Liver (tissue), 9 donors: Measurements from ENCODE around the gene UROC1. TPM values are rescaled to one million over a fixed set of nuclear protein-coding genes. Genes with fewer than 3 reads are reported as not detected.

Source experiments
- DNase-seq: peaks from one replicate; pipeline ENCODE4 v3.0.0-alpha.2; 2017; ENCODE audit warnings: low spot score
- H3K27ac ChIP-seq, 2 donors: one replicate each; pipeline ENCODE4 v1.7.0; 2013; ENCODE audit warnings: inconsistent platforms in 2 of 2, low read length in 2 of 2, control low read depth in 1 of 2, low read depth in 1 of 2, mild to moderate bottlenecking in 1 of 2
- H3K27me3 ChIP-seq, 4 donors: one replicate each; pipeline versions ENCODE4 v1.6.1 to v1.7.0; 2013; ENCODE audit warnings: low read length in 3 of 4, inconsistent platforms in 1 of 4, mild to moderate bottlenecking in 1 of 4, moderate library complexity in 1 of 4; ENCODE audit not compliant: control insufficient read depth in 4 of 4, insufficient read depth in 4 of 4
- H3K36me3 ChIP-seq, 4 donors: one replicate each; pipeline versions ENCODE4 v1.6.1 to v1.7.0; 2013; ENCODE audit warnings: low read length in 3 of 4, mild to moderate bottlenecking in 3 of 4, low read depth in 1 of 4, moderate library complexity in 1 of 4; ENCODE audit not compliant: control insufficient read depth in 4 of 4, insufficient read depth in 3 of 4
- H3K4me1 ChIP-seq, 4 donors: one replicate each; pipeline versions ENCODE4 v1.6.1 to v1.7.0; 2013; ENCODE audit warnings: low read length in 3 of 4, mild to moderate bottlenecking in 3 of 4, moderate library complexity in 1 of 4; ENCODE audit not compliant: control insufficient read depth in 4 of 4, insufficient read depth in 4 of 4
- H3K4me3 ChIP-seq, 3 donors: one replicate each; pipeline versions ENCODE4 v1.6.1 to v1.7.0; 2013; ENCODE audit warnings: low read length in 3 of 3, control low read depth in 1 of 3, low read depth in 1 of 3, mild to moderate bottlenecking in 1 of 3
- H3K9ac ChIP-seq, 2 donors: one replicate each; pipeline ENCODE4 v1.7.0; 2013; ENCODE audit warnings: low read length in 2 of 2, mild to moderate bottlenecking in 2 of 2, moderate library complexity in 2 of 2, control low read depth in 1 of 2, low read depth in 1 of 2
- H3K9me3 ChIP-seq, 4 donors: one replicate each; pipeline versions ENCODE4 v1.6.1 to v1.7.0; 2013; ENCODE audit warnings: low read length in 3 of 4; ENCODE audit not compliant: control insufficient read depth in 4 of 4
- ATF3 ChIP-seq: IDR thresholded peaks from 2 replicates; pipeline ENCODE4 v1.6.1; 2016; ENCODE audit warnings: antibody characterized with exemption
- EGR1 ChIP-seq, 2 donors: IDR thresholded peaks; 2 replicates each; pipeline ENCODE4 v1.6.1; 2016 to 2018; ENCODE audit warnings: antibody characterized with exemption in 2 of 2, low read depth in 2 of 2
- FOXA1 ChIP-seq: IDR thresholded peaks from 2 replicates; pipeline ENCODE4 v1.6.1; 2016; ENCODE audit warnings: antibody characterized with exemption
- FOXA2 ChIP-seq: IDR thresholded peaks from 2 replicates; pipeline ENCODE4 v1.6.1; 2016; ENCODE audit warnings: antibody characterized with exemption
- GABPA ChIP-seq, 2 donors: IDR thresholded peaks in 1 of 2; conservative IDR thresholded peaks in 1 of 2; 2 replicates each; pipeline ENCODE4 v1.6.1; 2016; ENCODE audit warnings: antibody characterized with exemption in 2 of 2, mild to moderate bottlenecking in 1 of 2, moderate library complexity in 1 of 2
- HNF4A ChIP-seq, 2 donors: conservative IDR thresholded peaks; 2 replicates each; pipeline ENCODE4 v1.6.1; 2016; ENCODE audit warnings: antibody characterized with exemption in 2 of 2, mild to moderate bottlenecking in 2 of 2
- HNF4G ChIP-seq: IDR thresholded peaks from 2 replicates; pipeline ENCODE4 v1.6.1; 2016; ENCODE audit warnings: antibody characterized with exemption
- JUND ChIP-seq, 2 donors: IDR thresholded peaks; 2 replicates each; pipeline ENCODE4 v1.6.1; 2016; ENCODE audit warnings: antibody characterized with exemption in 2 of 2
- MAX ChIP-seq: IDR thresholded peaks from 2 replicates; pipeline ENCODE4 v1.6.1; 2016; ENCODE audit warnings: antibody characterized with exemption
- NR2F2 ChIP-seq: IDR thresholded peaks from 2 replicates; pipeline ENCODE4 v1.6.1; 2016; ENCODE audit warnings: antibody characterized with exemption
- RXRA ChIP-seq, 2 donors: IDR thresholded peaks; 2 replicates each; pipeline ENCODE4 v1.6.1; 2017 to 2018; ENCODE audit warnings: antibody characterized with exemption in 2 of 2, mild to moderate bottlenecking in 1 of 2
- SP1 ChIP-seq: IDR thresholded peaks from 2 replicates; pipeline ENCODE4 v1.6.1; 2018; ENCODE audit warnings: antibody characterized with exemption, mild to moderate bottlenecking
- TAF1 ChIP-seq: conservative IDR thresholded peaks from 2 replicates; pipeline ENCODE4 v1.6.1; 2016; ENCODE audit warnings: antibody characterized with exemption, mild to moderate bottlenecking
- YY1 ChIP-seq: IDR thresholded peaks from 2 replicates; pipeline ENCODE4 v1.6.1; 2016; ENCODE audit warnings: antibody characterized with exemption, mild to moderate bottlenecking
- ZBTB33 ChIP-seq: IDR thresholded peaks from 2 replicates; pipeline ENCODE4 v1.6.1; 2016; ENCODE audit warnings: antibody characterized with exemption
- WGBS: extraction: QIAGEN DNeasy Blood & Tissue Kit; methylation state at CpG from one replicate; pipeline ENCODE4 v1.1.7; 2013; 5-methylcytosine and 5-hydroxymethylcytosine counted together
- polyA plus RNA-seq, 2 donors: library from polyadenylated mRNA; stranded (reverse) in 1 of 2; unstranded in 1 of 2; fragments of 200-250 nt in 1 of 2; fragments of >200 nt in 1 of 2; fragmentation: Nextera tagmentation in 1 of 2; extraction: Ambion mirVana in 1 of 2; gene quantifications; one replicate each; pipeline versions ENCODE4 v1.2.1 to v1.2.3, GENCODE V29; 2013 to 2015
- total RNA-seq, 2 donors: library from RNA; depleted of rRNA; stranded (reverse); fragments of >200 nt; gene quantifications; one replicate each; pipeline ENCODE4 v1.2.3, GENCODE V29; 2014
- TF ChIP-seq, protein P1 (sequence below): IDR thresholded peaks from 2 replicates; pipeline ENCODE4 v1.6.1; 2016; ENCODE audit warnings: antibody characterized with exemption, mild to moderate bottlenecking
- donor health status: healthy.
- donor health status: healthy.
- donor health status: healthy.
- donor health status: healthy.
- donor health status: healthy.

UROC1 gene
- total and polyA plus RNA-seq, 4 donors: 5.9 to 28.4 (median 18.2) TPM

DNA sequence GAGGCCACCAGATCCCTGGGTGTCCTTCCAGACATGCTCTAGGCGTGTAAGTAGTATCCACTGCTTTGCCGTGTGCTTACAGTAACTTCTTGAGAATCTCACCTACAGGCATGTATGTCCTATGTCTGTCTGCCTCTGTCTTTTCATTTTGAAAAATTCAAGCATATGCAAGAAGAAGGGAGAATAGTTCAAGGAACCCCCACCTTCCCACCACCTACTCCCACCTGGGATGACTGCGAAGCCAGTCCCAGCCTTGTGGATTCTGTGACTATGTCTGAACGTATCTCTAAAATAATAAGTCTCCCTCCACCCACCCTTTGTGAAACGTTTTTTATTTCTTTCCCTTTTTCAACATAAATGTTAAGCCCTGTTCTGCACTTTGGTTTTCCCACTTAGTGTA lies 21.4 kb upstream of the UROC1 start (continued):
- TF ChIP-seq ZBTB33 (no peak), SP1 (no peak), RXRA (IDR thresholded peaks at IDR 0.05) (no peak), EGR1 (IDR thresholded peaks at IDR 0.05; ENCODE audit: low read depth in 2 of 2) (no peak), ATF3 (no peak)

DNA sequence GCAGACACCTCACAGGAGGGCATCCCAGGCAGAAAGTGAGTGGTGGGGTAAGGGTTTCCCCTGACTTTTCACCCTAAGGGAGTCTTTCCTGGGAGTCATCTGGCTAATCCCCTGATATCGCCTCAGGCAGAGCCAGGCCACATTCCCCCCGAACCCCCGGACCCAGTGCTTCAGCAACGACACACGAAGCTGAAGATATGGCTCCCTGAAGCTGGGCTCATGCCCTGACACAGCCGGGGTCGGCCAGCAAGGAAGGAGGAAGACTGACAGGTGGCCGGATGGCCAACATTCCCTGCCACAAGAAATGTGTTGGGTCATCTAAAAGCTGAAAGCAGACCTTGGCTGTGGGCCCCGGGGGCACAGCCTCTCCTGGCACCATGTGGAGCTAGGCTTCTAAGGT lies 20.7 kb upstream of the UROC1 start:
- no peak for DNase-seq
- Histone ChIP-seq H3K36me3 (peaks cover 0 to 9% (median 1%) of the 10 kb centered on the region in 4 donors), H3K9ac (no peak overlapping the region), H3K4me3 (no peak overlapping the region), H3K27me3 (no peaks in the 10 kb centered on the region), H3K27ac (peak overlapping the region; percentile 83 to 92), H3K4me1 (peaks cover 2 to 41% (median 20%) of the 10 kb centered on the region in 4 donors), H3K9me3 (no peaks in the 10 kb centered on the region)
- 66% methylated on average over 9 of the region's 9 CpGs for whole genome bisulfite sequencing
- no peak for TF ChIP-seq ZBTB33
- TF ChIP-seq TAF1: no peak
- TF ChIP-seq YY1: no peak
- no peak for TF ChIP-seq GABPA (IDR thresholded peaks at IDR 0.05 in 1 of 2, conservative IDR thresholded peaks at IDR 0.05 in 1 of 2)
- no peak for TF ChIP-seq FOXA1
- TF ChIP-seq HNF4G: no peak
- no peak for TF ChIP-seq MAX
- TF ChIP-seq, protein P1, sequence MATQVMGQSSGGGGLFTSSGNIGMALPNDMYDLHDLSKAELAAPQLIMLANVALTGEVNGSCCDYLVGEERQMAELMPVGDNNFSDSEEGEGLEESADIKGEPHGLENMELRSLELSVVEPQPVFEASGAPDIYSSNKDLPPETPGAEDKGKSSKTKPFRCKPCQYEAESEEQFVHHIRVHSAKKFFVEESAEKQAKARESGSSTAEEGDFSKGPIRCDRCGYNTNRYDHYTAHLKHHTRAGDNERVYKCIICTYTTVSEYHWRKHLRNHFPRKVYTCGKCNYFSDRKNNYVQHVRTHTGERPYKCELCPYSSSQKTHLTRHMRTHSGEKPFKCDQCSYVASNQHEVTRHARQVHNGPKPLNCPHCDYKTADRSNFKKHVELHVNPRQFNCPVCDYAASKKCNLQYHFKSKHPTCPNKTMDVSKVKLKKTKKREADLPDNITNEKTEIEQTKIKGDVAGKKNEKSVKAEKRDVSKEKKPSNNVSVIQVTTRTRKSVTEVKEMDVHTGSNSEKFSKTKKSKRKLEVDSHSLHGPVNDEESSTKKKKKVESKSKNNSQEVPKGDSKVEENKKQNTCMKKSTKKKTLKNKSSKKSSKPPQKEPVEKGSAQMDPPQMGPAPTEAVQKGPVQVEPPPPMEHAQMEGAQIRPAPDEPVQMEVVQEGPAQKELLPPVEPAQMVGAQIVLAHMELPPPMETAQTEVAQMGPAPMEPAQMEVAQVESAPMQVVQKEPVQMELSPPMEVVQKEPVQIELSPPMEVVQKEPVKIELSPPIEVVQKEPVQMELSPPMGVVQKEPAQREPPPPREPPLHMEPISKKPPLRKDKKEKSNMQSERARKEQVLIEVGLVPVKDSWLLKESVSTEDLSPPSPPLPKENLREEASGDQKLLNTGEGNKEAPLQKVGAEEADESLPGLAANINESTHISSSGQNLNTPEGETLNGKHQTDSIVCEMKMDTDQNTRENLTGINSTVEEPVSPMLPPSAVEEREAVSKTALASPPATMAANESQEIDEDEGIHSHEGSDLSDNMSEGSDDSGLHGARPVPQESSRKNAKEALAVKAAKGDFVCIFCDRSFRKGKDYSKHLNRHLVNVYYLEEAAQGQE: no peak

- WGBS: 63% methylated on average over 10 of the region's 10 CpGs
- peak overlapping the region; percentile 83 to 92 for H3K27ac ChIP-seq
- peak; percentile 6 to 78 for TF ChIP-seq HNF4A (conservative IDR thresholded peaks at IDR 0.05)
- TF ChIP-seq NR2F2: no peak
- TF ChIP-seq SP1: no peak
- peak; percentile 84 for TF ChIP-seq FOXA1
- TF ChIP-seq ZBTB33: no peak
- no peak for TF ChIP-seq GABPA (IDR thresholded peaks at IDR 0.05 in 1 of 2, conservative IDR thresholded peaks at IDR 0.05 in 1 of 2)
- TF ChIP-seq TAF1: no peak
- TF ChIP-seq EGR1 (IDR thresholded peaks at IDR 0.05; ENCODE audit: low read depth in 2 of 2): no peak
- TF ChIP-seq FOXA2: peak; percentile 77
- no peak for TF ChIP-seq HNF4G
- TF ChIP-seq YY1: peak; percentile 40
- TF ChIP-seq JUND (IDR thresholded peaks at IDR 0.05): peak in 1 of 2 donors; percentile 61
- TF ChIP-seq ATF3: no peak
- peak; percentile 86 for TF ChIP-seq MAX
These were observed 20.2 kb upstream of the UROC1 start for GRCh38 chr3:126537730-126538281.

More at GRCh38 chr3:126537730-126538281, 20.2 kb upstream of the UROC1 start:
- no peaks in the 10 kb centered on the region for H3K9me3 ChIP-seq
- no peak overlapping the region for H3K9ac ChIP-seq
- no peak overlapping the region for H3K4me3 ChIP-seq
- no peak for DNase-seq
- peaks cover 2 to 44% (median 20%) of the 10 kb centered on the region in 4 donors for H3K4me1 ChIP-seq
- H3K27me3 ChIP-seq: no peaks in the 10 kb centered on the region
- H3K36me3 ChIP-seq: peaks cover 0 to 5% (median 1%) of the 10 kb centered on the region in 4 donors
